Measurements from ENCODE around the gene NGFR. TPM values are rescaled to one million over a fixed set of nuclear protein-coding genes. Genes with fewer than 3 reads are reported as not detected.
A peak's percentile ranks its signal among the peaks of the same experiment; 100 is the strongest.

The NGFR gene
- total RNA-seq, 1 donor from 2014 or later = 14.7 TPM

DNA sequence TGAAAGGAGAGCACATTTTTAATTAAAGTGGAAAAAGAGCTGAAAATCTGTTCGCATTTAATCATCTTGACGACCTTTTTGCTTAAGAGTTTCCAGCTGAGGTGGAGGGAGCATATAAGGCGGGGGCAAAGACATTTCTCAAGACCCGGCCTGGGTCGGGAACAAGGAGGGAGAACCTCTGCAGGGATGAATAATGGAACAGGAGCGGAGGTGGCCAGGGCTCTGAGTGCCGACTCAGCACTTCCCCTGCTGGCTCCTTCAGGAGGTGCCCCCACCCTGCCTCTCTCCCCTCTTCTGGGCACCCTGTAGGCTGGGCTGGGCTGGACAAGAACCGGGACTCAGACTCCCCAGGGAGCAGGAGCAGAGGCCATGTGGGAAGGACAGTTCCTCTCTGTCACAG is 7.9 kb upstream of the NGFR start:
- TF ChIP-seq CTCF (IDR thresholded peaks at IDR 0.05; ENCODE audit: unreplicated experiment) = no peak
- H3K27ac Mint-ChIP-seq = no peak overlapping the region
- no peak for DNase-seq (ENCODE audit: low spot score in 2 of 2, unreplicated experiment in 2 of 2)
- no peaks in the 10 kb centered on the region for H3K9me3 Mint-ChIP-seq
- H3K27me3 Mint-ChIP-seq (ENCODE audit: low read depth) = peaks cover 27% of the 10 kb centered on the region
- H3K36me3 Mint-ChIP-seq = no peaks in the 10 kb centered on the region
- no peak overlapping the region for H3K4me3 Mint-ChIP-seq
- H3K4me1 Mint-ChIP-seq = peaks cover 24% of the 10 kb centered on the region

- DNase-seq (ENCODE audit: low spot score in 2 of 2, unreplicated experiment in 2 of 2) = no peak
- H3K27me3 Mint-ChIP-seq (ENCODE audit: low read depth) = peaks cover 33% of the 10 kb centered on the region
These were observed 6.5 kb upstream of the NGFR start for GRCh38 chr17:49488612-49489011.

GRCh38 chr17:49489348-49489747 is 5.7 kb upstream of the NGFR start:
- Mint-ChIP-seq H3K9me3 (no peaks in the 10 kb centered on the region), H3K27ac (no peak overlapping the region), H3K27me3 (ENCODE audit: low read depth) (peaks cover 36% of the 10 kb centered on the region), H3K4me3 (no peak overlapping the region), H3K36me3 (no peaks in the 10 kb centered on the region), H3K4me1 (peaks cover 21% of the 10 kb centered on the region)
- DNase-seq (ENCODE audit: low spot score in 2 of 2, unreplicated experiment in 2 of 2) = no peak
- TF ChIP-seq CTCF (IDR thresholded peaks at IDR 0.05; ENCODE audit: unreplicated experiment) = no peak

More at GRCh38 chr17:49488612-49489011, 6.5 kb upstream of the NGFR start:
- no peaks in the 10 kb centered on the region for H3K36me3 Mint-ChIP-seq
- no peak for TF ChIP-seq CTCF (IDR thresholded peaks at IDR 0.05; ENCODE audit: unreplicated experiment)
- no peaks in the 10 kb centered on the region for H3K9me3 Mint-ChIP-seq
- H3K4me3 Mint-ChIP-seq = no peak overlapping the region
- H3K4me1 Mint-ChIP-seq = peaks cover 21% of the 10 kb centered on the region
- peak overlapping the region; percentile 3 for H3K27ac Mint-ChIP-seq

- TF ChIP-seq CTCF (IDR thresholded peaks at IDR 0.05; ENCODE audit: unreplicated experiment) = no peak
- no peak overlapping the region for H3K27ac Mint-ChIP-seq
- peaks cover 39% of the 10 kb centered on the region for H3K27me3 Mint-ChIP-seq (ENCODE audit: low read depth)
- no peaks in the 10 kb centered on the region for H3K9me3 Mint-ChIP-seq
- no peaks in the 10 kb centered on the region for H3K36me3 Mint-ChIP-seq
- H3K4me3 Mint-ChIP-seq = no peak overlapping the region
- DNase-seq (ENCODE audit: low spot score in 2 of 2, unreplicated experiment in 2 of 2) = no peak
- peaks cover 21% of the 10 kb centered on the region for H3K4me1 Mint-ChIP-seq
These were observed 4.8 kb upstream of the NGFR start for GRCh38 chr17:49490276-49490675.

- no peak overlapping the region for H3K27ac Mint-ChIP-seq
- H3K4me1 Mint-ChIP-seq = peaks cover 20% of the 10 kb centered on the region
- H3K36me3 Mint-ChIP-seq = no peaks in the 10 kb centered on the region
- no peak overlapping the region for H3K4me3 Mint-ChIP-seq
- H3K9me3 Mint-ChIP-seq = no peaks in the 10 kb centered on the region
- peaks cover 49% of the 10 kb centered on the region for H3K27me3 Mint-ChIP-seq (ENCODE audit: low read depth)
- DNase-seq (ENCODE audit: low spot score in 2 of 2, unreplicated experiment in 2 of 2) = no peak
- TF ChIP-seq CTCF (IDR thresholded peaks at IDR 0.05; ENCODE audit: unreplicated experiment) = no peak
These were observed 3.8 kb upstream of the NGFR start for GRCh38 chr17:49491192-49491769.
